22Rv1 (cell line): Measurements from ENCODE around the gene PCSK6.
"Not testable (repeated sequence)": the region's sequence is repeated elsewhere in the genome, so short reads cannot be mapped to it uniquely, and the experiment has no call there.

Experiments
- H3K27ac ChIP-seq: fragments of 450-650 bp; 2 replicates; pipeline ENCODE4 v1.5.1; 2017
- ZFX ChIP-seq: fragments of 450-650 bp; IDR thresholded peaks from 2 replicates; pipeline ENCODE4 v1.6.1; 2017; ENCODE audit warnings: antibody characterized with exemption, borderline replicate concordance
- TF ChIP-seq, protein P1 (sequence below): fragments of 450-650 bp; IDR thresholded peaks from 2 replicates; pipeline ENCODE4 v1.5.1; 2017; ENCODE audit warnings: mild to moderate bottlenecking

The PCSK6 gene

DNA sequence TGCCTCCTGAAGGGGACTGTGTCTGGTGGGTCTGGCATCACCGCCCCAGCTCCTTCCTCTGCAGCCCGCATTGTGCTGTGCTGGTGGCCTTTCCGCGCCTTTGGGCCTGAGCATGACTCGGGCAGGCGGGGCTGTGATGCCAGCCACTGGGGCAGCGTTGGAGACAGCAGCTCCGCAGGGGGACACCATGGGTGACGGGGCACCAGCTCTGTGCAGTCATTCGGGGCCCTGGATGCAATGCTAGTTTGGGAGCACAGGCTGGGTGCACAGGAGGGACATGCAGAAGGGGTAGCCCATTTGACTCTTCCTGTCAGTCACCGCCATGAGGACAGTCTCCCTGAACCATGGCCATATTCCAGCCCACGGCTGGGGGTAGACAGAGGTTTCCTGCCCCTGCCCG is 110.6 kb downstream of the PCSK6 start:
- TF ChIP-seq ZFX = no peak
- TF ChIP-seq, protein P1, sequence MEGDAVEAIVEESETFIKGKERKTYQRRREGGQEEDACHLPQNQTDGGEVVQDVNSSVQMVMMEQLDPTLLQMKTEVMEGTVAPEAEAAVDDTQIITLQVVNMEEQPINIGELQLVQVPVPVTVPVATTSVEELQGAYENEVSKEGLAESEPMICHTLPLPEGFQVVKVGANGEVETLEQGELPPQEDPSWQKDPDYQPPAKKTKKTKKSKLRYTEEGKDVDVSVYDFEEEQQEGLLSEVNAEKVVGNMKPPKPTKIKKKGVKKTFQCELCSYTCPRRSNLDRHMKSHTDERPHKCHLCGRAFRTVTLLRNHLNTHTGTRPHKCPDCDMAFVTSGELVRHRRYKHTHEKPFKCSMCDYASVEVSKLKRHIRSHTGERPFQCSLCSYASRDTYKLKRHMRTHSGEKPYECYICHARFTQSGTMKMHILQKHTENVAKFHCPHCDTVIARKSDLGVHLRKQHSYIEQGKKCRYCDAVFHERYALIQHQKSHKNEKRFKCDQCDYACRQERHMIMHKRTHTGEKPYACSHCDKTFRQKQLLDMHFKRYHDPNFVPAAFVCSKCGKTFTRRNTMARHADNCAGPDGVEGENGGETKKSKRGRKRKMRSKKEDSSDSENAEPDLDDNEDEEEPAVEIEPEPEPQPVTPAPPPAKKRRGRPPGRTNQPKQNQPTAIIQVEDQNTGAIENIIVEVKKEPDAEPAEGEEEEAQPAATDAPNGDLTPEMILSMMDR = no peak
- H3K27ac ChIP-seq = no peak overlapping the region

DNA sequence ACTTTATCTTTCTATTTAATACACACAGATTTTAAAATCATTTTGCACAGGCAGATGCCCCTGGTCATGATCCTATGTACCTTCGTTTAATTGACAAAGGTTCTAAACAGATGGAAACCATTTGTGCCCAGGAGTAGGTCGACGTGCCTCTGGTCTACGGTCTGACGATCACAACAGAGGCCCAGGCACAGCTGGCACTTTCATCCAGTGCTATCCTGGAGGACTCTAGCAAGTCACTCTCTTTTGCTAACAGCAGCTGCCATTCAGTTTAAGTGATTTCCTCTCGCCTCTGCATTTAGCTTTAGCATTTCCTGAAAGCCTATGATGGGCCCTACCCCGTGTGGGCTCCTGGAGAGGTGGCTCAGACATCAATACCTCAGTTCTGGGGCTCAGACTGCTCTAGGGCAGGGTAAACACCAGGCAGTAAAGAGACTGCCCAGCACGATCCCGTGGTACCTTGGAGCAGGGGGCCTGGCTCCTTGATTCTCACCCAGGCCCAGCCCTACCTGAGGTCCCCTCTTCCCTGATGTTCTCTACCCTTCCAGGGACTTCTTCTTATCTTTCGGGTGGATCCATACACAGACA is 111.2 kb downstream of the PCSK6 start:
- TF ChIP-seq, protein P1 = no peak
- TF ChIP-seq ZFX = no peak
- no peak overlapping the region for H3K27ac ChIP-seq

DNA sequence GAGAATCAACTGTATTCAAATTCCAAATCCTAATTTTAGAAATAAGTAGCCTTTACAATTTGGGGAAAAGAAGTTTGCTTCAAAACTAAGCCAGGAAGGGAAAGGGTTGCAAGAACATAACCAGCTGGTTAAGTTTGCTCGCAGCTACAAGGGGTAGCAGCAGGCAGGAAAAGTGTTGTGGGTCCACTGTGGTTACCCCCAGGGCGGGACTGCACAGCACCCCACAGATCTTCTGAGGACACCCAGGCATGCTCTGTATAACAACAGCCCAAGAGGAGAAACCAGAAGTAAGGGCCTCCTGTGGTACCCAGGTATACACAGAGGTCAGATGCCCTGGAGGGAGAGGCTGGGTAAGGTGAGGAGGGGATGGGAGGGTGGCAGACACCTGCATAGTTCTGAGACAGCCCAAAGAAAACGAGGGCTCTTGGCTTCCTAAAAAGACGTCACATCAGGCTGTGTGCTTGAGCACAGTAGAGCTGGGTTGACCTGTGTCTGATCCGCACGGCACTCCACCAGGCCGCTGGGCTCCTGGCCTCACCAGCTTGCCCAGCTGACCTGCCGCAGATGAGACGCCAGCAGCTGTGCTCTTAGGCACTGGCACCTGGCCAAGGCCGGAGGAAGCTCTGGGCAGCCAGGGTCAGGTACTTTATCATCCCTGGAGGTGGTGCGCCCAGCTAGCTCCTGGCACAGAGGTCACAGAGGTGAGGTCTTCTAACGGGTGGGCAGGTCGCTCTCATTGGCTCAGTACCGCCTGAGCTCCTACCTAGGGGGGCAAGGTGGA is 112.7 kb downstream of the PCSK6 start:
- TF ChIP-seq, protein P1 = no peak
- TF ChIP-seq ZFX = no peak
- H3K27ac ChIP-seq = no peak overlapping the region

DNA sequence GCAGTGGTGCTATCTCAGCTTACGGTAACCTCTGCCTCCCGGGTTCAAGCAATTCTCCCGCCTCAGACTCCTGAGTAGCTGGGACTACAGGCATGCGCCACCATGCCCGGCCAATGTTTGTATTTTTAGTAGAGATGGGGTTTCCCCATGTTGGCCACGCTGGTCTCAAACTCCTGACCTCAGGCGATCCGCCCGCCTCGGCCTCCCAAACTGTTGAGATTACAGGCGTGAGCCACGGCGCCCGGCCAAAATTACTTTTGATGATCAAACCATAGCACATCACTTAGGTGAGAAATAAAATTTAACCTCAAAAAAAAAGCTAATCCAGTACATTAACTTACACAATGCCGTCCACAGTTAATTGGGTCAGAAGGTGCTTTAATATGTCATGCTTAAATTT is 114.5 kb downstream of the PCSK6 start:
- H3K27ac ChIP-seq = not testable (repeated sequence)

DNA sequence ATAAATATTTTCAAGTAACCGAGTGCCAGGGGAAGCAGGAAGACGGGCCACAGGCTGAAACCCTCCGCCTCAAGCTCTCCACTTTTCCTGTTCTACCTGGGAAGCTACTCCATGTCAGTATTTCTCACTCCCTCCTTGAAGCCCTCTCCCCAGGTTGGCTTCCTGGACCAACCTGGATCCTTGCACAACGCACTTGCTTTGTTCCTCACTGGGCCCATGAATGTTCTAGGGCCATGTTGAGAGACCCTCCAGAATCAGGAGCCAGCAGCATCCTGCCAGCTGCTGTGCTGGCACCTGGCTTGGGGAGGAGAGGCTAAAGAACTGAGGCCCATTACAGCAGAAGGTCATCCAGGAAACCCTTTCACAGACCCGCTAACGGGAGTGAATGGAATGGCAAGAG is 115.2 kb downstream of the PCSK6 start:
- TF ChIP-seq, protein P1 = no peak
- no peak for TF ChIP-seq ZFX

DNA sequence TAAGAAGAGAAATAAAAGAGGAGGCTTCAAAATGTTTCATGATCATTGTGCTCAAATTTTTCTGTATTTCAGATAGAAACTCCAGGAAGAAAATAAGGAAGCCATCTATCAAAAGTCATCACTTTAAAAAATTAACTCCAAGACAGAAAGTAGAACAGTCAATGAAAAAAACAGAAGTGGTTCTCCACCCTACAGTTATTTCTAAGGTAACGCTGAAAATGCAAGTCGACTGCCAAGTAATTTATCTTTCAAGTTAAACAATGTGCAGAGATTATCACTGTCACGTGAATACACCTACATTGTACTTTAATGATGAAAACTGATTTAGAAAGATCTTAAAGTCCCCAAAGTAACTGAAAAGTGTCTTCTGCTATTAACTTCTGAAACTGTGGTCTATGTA is 115.9 kb downstream of the PCSK6 start:
- TF ChIP-seq ZFX = no peak
- TF ChIP-seq, protein P1 = no peak
- H3K27ac ChIP-seq = no peak overlapping the region

More for the DNA sequence above, 115.2 kb downstream of the PCSK6 start:
- no peak overlapping the region for H3K27ac ChIP-seq

DNA sequence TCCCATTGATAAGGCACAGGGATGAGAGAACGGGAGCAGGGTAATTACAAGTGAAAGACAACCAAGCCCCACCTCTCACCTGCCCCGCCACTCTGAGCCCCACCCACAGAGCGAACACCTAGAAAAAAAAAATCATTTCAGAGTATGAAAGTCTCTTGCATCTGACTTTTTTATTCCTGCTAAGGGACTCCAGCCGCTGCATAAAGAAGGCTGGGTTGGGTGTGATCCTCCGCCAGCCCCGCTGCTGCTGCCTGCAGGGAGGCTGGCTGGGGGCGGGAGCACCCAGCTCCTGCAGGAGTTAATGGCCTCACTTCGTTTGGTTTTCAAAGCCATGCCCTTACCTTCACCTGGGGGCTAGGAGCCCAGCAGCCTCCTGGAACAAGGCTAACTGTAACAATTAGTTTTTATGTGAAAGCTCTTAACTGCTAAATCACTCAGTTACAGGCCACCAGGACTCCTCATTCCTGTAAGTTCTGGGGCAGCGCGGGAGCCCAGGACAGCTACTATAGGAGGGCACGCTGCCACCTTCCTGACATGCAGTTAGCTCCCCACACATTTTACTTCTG is 116.5 kb downstream of the PCSK6 start:
- H3K27ac ChIP-seq = no peak overlapping the region
- TF ChIP-seq ZFX = no peak
- TF ChIP-seq, protein P1 = no peak
